ENCODE measurements around the gene GPC6. TPM values are rescaled to one million over a fixed set of nuclear protein-coding genes. Genes with fewer than 3 reads are reported as not detected.
A peak's percentile ranks its signal among the peaks of the same experiment; 100 is the strongest.

Gene GPC6
- total and polyA plus RNA-seq, 2 experiments from 2014 or later = 26.0 to 92.8 TPM

GRCh38 chr13:94353167-94353710 is 1126.6 kb downstream of the GPC6 start:
- Histone ChIP-seq H4K20me1 (ENCODE audit: insufficient read depth, poor library complexity, severe bottlenecking) (no peaks in the 10 kb centered on the region), H3K27me3 (no peaks in the 10 kb centered on the region), H3K27ac (no peak overlapping the region), H3K4me3 (no peak overlapping the region), H3K4me2 (no peak overlapping the region), H3K79me2 (no peaks in the 10 kb centered on the region), H2AFZ (no peak overlapping the region), H3K36me3 (replicated peaks; ENCODE audit: insufficient read depth, low read depth) (no peaks in the 10 kb centered on the region), H3K4me1 (ENCODE audit: insufficient read depth) (peaks cover 15% of the 10 kb centered on the region), H3K9me2 (replicated peaks; ENCODE audit: insufficient read depth) (no peaks in the 10 kb centered on the region), H3K9me3 (ENCODE audit: low read depth) (no peaks in the 10 kb centered on the region)
- WGBS (ENCODE audit: low lambda C conversion rate, missing lambda C conversion rate) = 92% methylated on average over 8 of the region's 8 CpGs
- no peak for TF ChIP-seq CTCF (IDR thresholded peaks at IDR 0.05; ENCODE audit: poor library complexity)
- DNase-seq (ENCODE audit: low spot score) = no peak

GRCh38 chr13:94359875-94360274 is 1133.3 kb downstream of the GPC6 start:
- Histone ChIP-seq H4K20me1 (ENCODE audit: insufficient read depth, poor library complexity, severe bottlenecking) (no peaks in the 10 kb centered on the region), H3K4me3 (no peak overlapping the region), H3K36me3 (replicated peaks; ENCODE audit: insufficient read depth, low read depth) (no peaks in the 10 kb centered on the region), H3K4me2 (no peak overlapping the region), H3K27ac (no peak overlapping the region), H3K9me3 (ENCODE audit: low read depth) (no peaks in the 10 kb centered on the region), H2AFZ (no peak overlapping the region), H3K4me1 (ENCODE audit: insufficient read depth) (no peaks in the 10 kb centered on the region), H3K27me3 (no peaks in the 10 kb centered on the region), H3K79me2 (no peaks in the 10 kb centered on the region), H3K9me2 (replicated peaks; ENCODE audit: insufficient read depth) (no peaks in the 10 kb centered on the region)
- DNase-seq (ENCODE audit: low spot score) = no peak
- TF ChIP-seq EZH2 (IDR thresholded peaks at IDR 0.05; ENCODE audit: borderline replicate concordance) = no peak
- TF ChIP-seq CTCF (IDR thresholded peaks at IDR 0.05; ENCODE audit: poor library complexity) = no peak
- TF ChIP-seq EZH2phosphoT487 (IDR thresholded peaks at IDR 0.05; ENCODE audit: low read depth, severe bottlenecking, unreplicated experiment) = no peak

GRCh38 chr13:94362411-94362909 is 1135.9 kb downstream of the GPC6 start:
- TF ChIP-seq EZH2 (IDR thresholded peaks at IDR 0.05; ENCODE audit: borderline replicate concordance) = no peak
- TF ChIP-seq CTCF (IDR thresholded peaks at IDR 0.05; ENCODE audit: poor library complexity) = peak; percentile 89
- peak; percentile 92 for DNase-seq (ENCODE audit: low spot score)
- 6% methylated on average over 4 of the region's 4 CpGs for WGBS (ENCODE audit: low lambda C conversion rate, missing lambda C conversion rate)
- H3K36me3 ChIP-seq (replicated peaks; ENCODE audit: insufficient read depth, low read depth) = no peaks in the 10 kb centered on the region
- no peaks in the 10 kb centered on the region for H4K20me1 ChIP-seq (ENCODE audit: insufficient read depth, poor library complexity, severe bottlenecking)
- H3K79me2 ChIP-seq = no peaks in the 10 kb centered on the region
- no peaks in the 10 kb centered on the region for H3K27me3 ChIP-seq
- H3K9me3 ChIP-seq (ENCODE audit: low read depth) = no peaks in the 10 kb centered on the region
- no peak overlapping the region for H2AFZ ChIP-seq
- H3K4me1 ChIP-seq (ENCODE audit: insufficient read depth) = no peaks in the 10 kb centered on the region
- H3K27ac ChIP-seq = no peak overlapping the region
- no peak overlapping the region for H3K4me3 ChIP-seq
- no peaks in the 10 kb centered on the region for H3K9me2 ChIP-seq (replicated peaks; ENCODE audit: insufficient read depth)
- no peak overlapping the region for H3K4me2 ChIP-seq

- no peaks in the 10 kb centered on the region for H3K27me3 ChIP-seq
- WGBS (ENCODE audit: low lambda C conversion rate, missing lambda C conversion rate) = 99% methylated on average over 4 of the region's 4 CpGs
- H3K79me2 ChIP-seq = no peaks in the 10 kb centered on the region
- no peaks in the 10 kb centered on the region for H4K20me1 ChIP-seq (ENCODE audit: insufficient read depth, poor library complexity, severe bottlenecking)
- H2AFZ ChIP-seq = no peak overlapping the region
- H3K4me2 ChIP-seq = no peak overlapping the region
- DNase-seq (ENCODE audit: low spot score) = no peak
- no peaks in the 10 kb centered on the region for H3K9me3 ChIP-seq (ENCODE audit: low read depth)
- H3K27ac ChIP-seq = no peak overlapping the region
- no peaks in the 10 kb centered on the region for H3K4me1 ChIP-seq (ENCODE audit: insufficient read depth)
- no peaks in the 10 kb centered on the region for H3K9me2 ChIP-seq (replicated peaks; ENCODE audit: insufficient read depth)
- no peak overlapping the region for H3K4me3 ChIP-seq
- TF ChIP-seq CTCF (IDR thresholded peaks at IDR 0.05; ENCODE audit: poor library complexity) (no peak), EZH2 (IDR thresholded peaks at IDR 0.05; ENCODE audit: borderline replicate concordance) (no peak), EZH2phosphoT487 (IDR thresholded peaks at IDR 0.05; ENCODE audit: low read depth, severe bottlenecking, unreplicated experiment) (no peak)
- no peaks in the 10 kb centered on the region for H3K36me3 ChIP-seq (replicated peaks; ENCODE audit: insufficient read depth, low read depth)
Observed at GRCh38 chr13:94366677-94367076, 1140.1 kb downstream of the GPC6 start.
